Stomach (tissue), 9 donors: ENCODE data around the gene ZFYVE21. TPM values are rescaled to one million over a fixed set of nuclear protein-coding genes. Genes with fewer than 3 reads are reported as not detected.

Source experiments
- DNase-seq, 2 donors: peaks; one replicate each; pipeline versions ENCODE4 v3.0.0 to v3.0.0-alpha.2; 2013 to 2019
- H3K27ac ChIP-seq, 5 donors: fragments of 200-600 bp in 4 of 5; sonication (generic) in 4 of 5; one replicate each; pipeline ENCODE4 v1.5.1; 2013 to 2019; ENCODE audit warnings: mild to moderate bottlenecking in 1 of 5, moderate library complexity in 1 of 5
- H3K27me3 ChIP-seq, 3 donors: fragments of 200-600 bp; sonication (generic); one replicate each; pipeline ENCODE4 v1.5.1; 2017 to 2019; ENCODE audit warnings: mixed run types in 1 of 3
- H3K36me3 ChIP-seq, 4 donors: fragments of 200-600 bp; sonication (generic); 1 replicate in 3 of 4; 2 replicates in 1 of 4; pipeline ENCODE4 v1.5.1; 2016 to 2019
- H3K4me1 ChIP-seq, 4 donors: fragments of 200-600 bp; sonication (generic); one replicate each; pipeline ENCODE4 v1.5.1; 2016 to 2019
- H3K4me3 ChIP-seq, 4 donors: fragments of 200-600 bp; sonication (generic) in 3 of 4; one replicate each; pipeline ENCODE4 v1.5.1; 2016 to 2019; ENCODE audit warnings: mild to moderate bottlenecking in 1 of 4
- H3K9me3 ChIP-seq, 4 donors: fragments of 200-600 bp; sonication (generic); one replicate each; pipeline ENCODE4 v1.5.1; 2016 to 2019
- CTCF ChIP-seq, 7 experiments: fragments of 450-650 bp in 4 of 7; fragments of 200-600 bp in 3 of 7; sonication (generic) in 3 of 7; IDR thresholded peaks; one replicate each; pipeline ENCODE4 v1.5.1; 2016 to 2019; ENCODE audit warnings: antibody characterized with exemption in 7 of 7, control low read depth in 2 of 7, mild to moderate bottlenecking in 1 of 7
- EP300 ChIP-seq: sonication (generic); formaldehyde crosslinking; IDR thresholded peaks from one replicate; pipeline ENCODE4 v1.6.1; 2017; ENCODE audit warnings: antibody characterized with exemption
- POLR2A ChIP-seq, 4 donors: fragments of 450-650 bp; IDR thresholded peaks; one replicate each; pipeline ENCODE4 v1.6.1; 2016; ENCODE audit warnings: antibody characterized with exemption in 4 of 4, control low read depth in 2 of 4, mild to moderate bottlenecking in 1 of 4, moderate library complexity in 1 of 4
- POLR2AphosphoS5 ChIP-seq, 3 donors: sonication (generic); formaldehyde crosslinking; IDR thresholded peaks; one replicate each; pipeline ENCODE4 v1.6.1; 2016; ENCODE audit warnings: antibody characterized with exemption in 3 of 3
- WGBS, 5 donors: extraction: QIAGEN DNeasy Blood & Tissue Kit in 3 of 5; methylation state at CpG; one replicate each; pipeline versions ENCODE4 v1.1.5 to v1.1.7; 2013 to 2018; 5-methylcytosine and 5-hydroxymethylcytosine counted together
- intact Hi-C: fragments of 100-400 bp; cut with DNase I; formaldehyde crosslinking; loops from one replicate; pipeline ENCODE4 v1.15.1; 2023; ENCODE audit warnings: low total_unique reads
- polyA plus RNA-seq, 3 donors: library from polyadenylated mRNA; stranded (reverse); fragments of 200-250 nt; gene quantifications; one replicate each; pipeline ENCODE4 v1.2.3, GENCODE V29; 2013
- total RNA-seq, 5 donors: library from RNA; depleted of rRNA; stranded (reverse); fragments of >200 nt; gene quantifications; one replicate each; pipeline versions ENCODE4 v1.1.0 to v1.2.3, GENCODE V29; 2014 to 2016
- donor health status: healthy with polysubstance abuse.
- donor health status: Bipolar disorder and iron deficiency.
- donor health status: healthy.

The ZFYVE21 gene
- total and polyA plus RNA-seq, 8 donors = 28.0 to 150 (median 72.9) TPM

GRCh38 chr14:103725001-103725682 is 9.5 kb downstream of the ZFYVE21 start:
- WGBS, 5 donors = 93 to 95% (median 94%) methylated on average over 18 to 29 of the region's 29 CpGs
- Histone ChIP-seq H3K27me3 (no peaks in the 10 kb centered on the region), H3K27ac (peak overlapping the region in 3 of 5 donors; percentile 60 to 83 (median 79)), H3K4me1 (peaks cover 46 to 96% (median 77%) of the 10 kb centered on the region in 4 donors), H3K9me3 (no peaks in the 10 kb centered on the region), H3K4me3 (no peak overlapping the region), H3K36me3 (peaks cover 12 to 53% (median 37%) of the 10 kb centered on the region in 4 donors)
- no peak for TF ChIP-seq CTCF (IDR thresholded peaks at IDR 0.05)
- no peak for TF ChIP-seq EP300
- TF ChIP-seq POLR2A (IDR thresholded peaks at IDR 0.05) = no peak
- no peak for TF ChIP-seq POLR2AphosphoS5 (IDR thresholded peaks at IDR 0.05)
- intact Hi-C loops = no loop called here
- no peak for DNase-seq

- H3K36me3 ChIP-seq = peaks cover 13 to 61% (median 43%) of the 10 kb centered on the region in 4 donors
- intact Hi-C loops = no loop called here
- no peaks in the 10 kb centered on the region for H3K27me3 ChIP-seq
- no peak for DNase-seq
- H3K4me3 ChIP-seq = no peak overlapping the region
- H3K4me1 ChIP-seq = peaks cover 53 to 96% (median 81%) of the 10 kb centered on the region in 4 donors
- H3K27ac ChIP-seq = peak overlapping the region in 2 of 5 donors; percentile 79 to 83
- no peaks in the 10 kb centered on the region for H3K9me3 ChIP-seq
- TF ChIP-seq EP300 (no peak), POLR2AphosphoS5 (IDR thresholded peaks at IDR 0.05) (no peak), POLR2A (IDR thresholded peaks at IDR 0.05) (no peak), CTCF (IDR thresholded peaks at IDR 0.05) (no peak)
- WGBS, 5 donors = 85 to 93% (median 89%) methylated on average over 16 of the region's 16 CpGs
Observed at GRCh38 chr14:103725739-103726395, 10.3 kb downstream of the ZFYVE21 start.

- peaks cover 55 to 96% (median 82%) of the 10 kb centered on the region in 4 donors for H3K4me1 ChIP-seq
- no peak for DNase-seq
- peaks cover 13 to 65% (median 46%) of the 10 kb centered on the region in 4 donors for H3K36me3 ChIP-seq
- H3K4me3 ChIP-seq = no peak overlapping the region
- WGBS, 5 donors = 94 to 99% (median 95%) methylated on average over 14 to 18 of the region's 18 CpGs
- H3K27me3 ChIP-seq = no peaks in the 10 kb centered on the region
- TF ChIP-seq POLR2AphosphoS5 (IDR thresholded peaks at IDR 0.05) = no peak
- TF ChIP-seq EP300 = no peak
- TF ChIP-seq CTCF (IDR thresholded peaks at IDR 0.05) = no peak
- no peak for TF ChIP-seq POLR2A (IDR thresholded peaks at IDR 0.05)
- intact Hi-C loops = no loop called here
- no peaks in the 10 kb centered on the region for H3K9me3 ChIP-seq
- peak overlapping the region in 2 of 5 donors; percentile 79 to 83 for H3K27ac ChIP-seq
Observed at GRCh38 chr14:103726474-103726873, 10.9 kb downstream of the ZFYVE21 start.

GRCh38 chr14:103727313-103727980 is 11.8 kb downstream of the ZFYVE21 start:
- H3K27me3 ChIP-seq = no peaks in the 10 kb centered on the region
- H3K27ac ChIP-seq = peak overlapping the region in 2 of 5 donors; percentile 40 to 69
- DNase-seq = peak; percentile 73 to 82
- no peak overlapping the region for H3K4me3 ChIP-seq
- H3K9me3 ChIP-seq = no peaks in the 10 kb centered on the region
- 52 to 85% (median 57%) methylated on average over 29 to 53 of the region's 53 CpGs for WGBS, 5 donors
- H3K36me3 ChIP-seq = peaks cover 21 to 75% (median 55%) of the 10 kb centered on the region in 4 donors
- peaks cover 54 to 97% (median 81%) of the 10 kb centered on the region in 4 donors for H3K4me1 ChIP-seq
- intact Hi-C loops = no loop called here
- TF ChIP-seq CTCF (IDR thresholded peaks at IDR 0.05) (peak in 2 of 7 experiments; percentile 42), POLR2AphosphoS5 (IDR thresholded peaks at IDR 0.05) (peak in 1 of 3 donors; percentile 56), POLR2A (IDR thresholded peaks at IDR 0.05) (no peak), EP300 (no peak)
